HG02798 (cell line): ENCODE measurements around the gene CCDC12.
"Not testable (repeated sequence)": the region's sequence is repeated elsewhere in the genome, so short reads cannot be mapped to it uniquely, and the experiment has no call there.

Experiments used
- ATAC-seq: cut with Tn5 transposase; IDR thresholded peaks from one replicate; pipeline ENCODE4 v1.9.1; 2021; ENCODE audit warnings: mild to moderate bottlenecking; ENCODE audit not compliant: unreplicated experiment, poor library complexity

Gene CCDC12

DNA sequence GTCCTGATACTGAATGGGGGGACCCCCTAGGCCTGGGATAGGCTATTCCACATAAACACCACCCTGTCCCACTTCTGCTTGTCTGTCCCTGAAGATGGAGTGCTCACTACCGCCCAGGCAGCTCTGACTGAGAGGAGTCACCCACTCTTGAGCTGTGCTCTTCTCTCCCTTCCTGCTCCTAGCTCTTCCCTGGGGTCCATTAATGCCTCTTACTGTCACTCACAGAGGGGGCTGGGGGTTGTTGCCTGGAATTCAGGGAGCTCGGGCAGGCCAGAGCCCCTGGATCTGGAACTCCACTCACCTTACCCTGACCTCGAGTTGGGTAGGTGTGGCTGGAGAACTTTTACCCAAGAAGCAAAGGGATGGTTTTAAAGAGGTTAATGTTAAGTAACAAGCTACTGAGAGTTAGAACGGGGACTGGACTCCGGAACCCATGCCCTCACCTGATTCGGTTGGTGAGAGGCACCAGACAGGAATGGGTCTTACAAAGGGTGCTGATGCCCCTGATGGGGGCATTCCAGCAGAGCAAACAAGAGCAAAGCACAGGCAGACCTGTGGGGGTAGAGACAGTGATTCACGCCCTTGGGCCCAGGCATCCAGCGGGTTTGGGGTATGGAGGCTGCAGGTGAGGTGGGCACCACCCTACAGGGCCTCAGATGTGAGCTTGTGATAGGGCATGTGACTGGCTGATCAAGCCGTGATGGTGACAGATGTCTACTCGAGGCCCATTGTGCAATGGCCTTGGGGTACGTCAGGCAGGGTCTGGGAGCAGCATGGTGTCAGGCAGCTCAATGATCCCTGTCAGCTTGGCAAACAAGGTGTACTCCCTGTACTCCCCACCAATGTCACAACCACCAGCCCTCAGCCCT, 8.3 kb upstream of the CCDC12 start:
- ATAC-seq = no peak

DNA sequence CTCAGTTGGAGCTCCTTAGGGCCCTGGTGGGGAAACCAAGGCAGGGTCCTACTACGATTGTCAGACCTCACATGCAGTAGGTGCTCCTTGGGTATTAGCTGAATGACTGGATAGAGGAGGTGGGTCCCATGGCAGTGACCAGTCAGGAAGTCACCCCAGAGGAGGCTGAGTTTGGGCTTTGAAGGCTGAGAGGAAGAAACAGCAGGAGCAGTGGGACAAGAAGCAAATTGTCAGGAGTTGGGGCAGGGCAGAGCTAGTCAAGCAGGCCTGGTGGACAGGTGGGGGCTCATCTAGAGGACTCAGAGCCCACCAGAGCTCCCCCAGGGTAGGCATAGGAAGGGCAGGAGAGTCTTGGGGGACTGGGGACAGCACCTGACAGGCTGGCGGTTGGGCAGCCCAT, 6.0 kb upstream of the CCDC12 start:
- ATAC-seq = no peak

DNA sequence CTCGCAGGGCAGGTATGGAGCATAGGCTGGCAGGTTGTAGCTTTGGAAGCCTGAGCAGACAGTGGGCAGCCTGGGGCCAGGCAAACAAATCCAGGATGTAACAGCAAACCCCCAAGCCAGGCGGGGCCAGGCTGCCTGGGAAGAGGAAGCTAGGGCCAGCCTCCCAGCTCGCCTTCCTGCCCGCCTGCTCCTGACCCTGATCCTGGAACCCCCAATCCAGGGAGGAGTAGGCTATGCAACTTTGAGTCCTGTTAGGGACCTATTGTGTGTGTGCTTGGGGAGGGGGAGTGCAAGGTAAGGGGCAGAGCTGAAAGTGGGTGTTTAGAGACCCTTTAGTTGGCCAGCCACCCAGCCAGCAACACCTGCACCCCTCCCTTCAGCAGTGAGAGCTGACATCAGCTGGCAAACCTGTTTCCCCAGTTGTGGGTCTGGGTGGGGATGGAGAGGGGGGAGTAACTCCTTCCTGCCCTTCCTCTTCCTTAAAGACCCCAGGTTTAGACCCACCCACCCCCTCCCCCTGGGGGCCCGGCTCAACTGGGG, 5.5 kb upstream of the CCDC12 start:
- ATAC-seq = no peak

DNA sequence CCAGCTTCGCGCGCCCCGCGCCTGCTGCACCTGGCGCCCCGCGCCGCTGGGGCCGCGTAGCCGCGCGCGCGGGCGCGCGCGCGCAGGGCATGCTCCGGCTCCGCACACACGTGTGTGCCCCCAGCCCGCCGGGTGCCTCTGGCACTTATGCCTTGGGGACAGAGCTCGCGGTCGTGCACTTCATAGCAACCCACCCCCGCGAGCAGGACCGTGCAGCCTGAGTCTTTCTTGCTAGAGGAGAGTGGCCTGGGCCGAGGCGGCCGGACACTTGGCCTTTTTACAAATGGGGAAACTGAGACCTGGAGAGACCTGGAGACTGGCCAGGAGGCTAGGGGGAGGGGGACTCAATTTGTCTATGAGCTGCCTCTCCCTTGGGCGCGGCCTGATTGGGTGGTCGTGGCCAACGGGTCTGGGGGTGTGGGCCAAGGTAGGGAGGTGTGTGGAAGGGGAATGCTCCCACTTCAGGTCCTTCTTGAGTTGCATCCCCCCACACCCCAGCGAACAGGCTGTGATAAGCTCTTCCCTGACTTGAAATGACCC, 3.5 kb upstream of the CCDC12 start:
- ATAC-seq = peak; percentile 4

DNA sequence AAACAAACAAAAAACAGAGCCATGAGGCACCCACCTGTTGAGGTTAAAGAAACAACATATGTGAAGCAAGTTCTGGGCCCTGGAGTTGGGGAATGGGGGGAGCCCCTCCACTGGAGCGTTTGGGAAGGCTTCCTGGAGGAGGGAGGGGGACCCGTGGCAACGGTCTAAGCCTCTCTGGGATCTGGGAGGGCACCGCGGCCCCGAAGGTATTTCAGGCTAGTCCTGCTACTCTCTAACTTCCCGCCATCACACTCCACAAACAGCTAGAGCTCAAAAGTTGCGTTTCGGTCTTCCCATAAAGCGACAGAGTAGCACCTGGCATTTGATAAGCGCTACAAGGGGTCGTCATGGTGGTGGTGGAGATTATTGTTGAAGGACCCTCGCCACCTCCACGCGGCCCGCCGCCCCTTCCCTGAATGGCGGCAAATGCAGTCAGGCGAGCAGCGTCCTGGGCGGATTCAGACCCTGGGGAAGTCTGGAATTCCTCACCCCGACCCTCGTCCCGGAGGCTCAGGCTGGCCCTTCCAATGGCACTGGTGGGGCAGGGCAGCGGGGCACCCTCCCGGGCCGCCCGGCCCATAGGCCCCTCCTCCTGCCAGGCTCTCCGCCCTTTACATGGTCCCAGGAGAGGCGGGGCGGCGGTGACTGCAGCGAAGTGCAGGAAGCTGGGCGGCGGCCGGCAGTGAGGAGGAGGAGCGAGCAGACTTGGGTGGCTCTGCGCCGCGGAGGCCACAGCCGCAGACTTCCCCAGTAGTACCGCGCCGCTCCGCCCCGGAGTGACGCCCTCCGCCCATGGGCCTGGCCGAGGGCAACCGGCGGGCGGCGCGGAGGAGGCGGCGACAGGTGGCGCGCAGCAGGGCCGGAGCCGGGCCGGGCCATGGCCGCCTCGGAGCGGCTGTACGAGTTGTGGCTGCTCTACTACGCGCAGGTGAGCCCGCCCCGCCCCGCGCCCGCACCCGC, 2.7 kb upstream of the CCDC12 start, which contains the start of gene NBEAL2:
Gene NBEAL2, plus strand, starts transcription at position 682 of the 960 bp plus-strand sequence. Its CDS starts 196 bp downstream, at position 878.
- peak; percentile 77 for ATAC-seq

DNA sequence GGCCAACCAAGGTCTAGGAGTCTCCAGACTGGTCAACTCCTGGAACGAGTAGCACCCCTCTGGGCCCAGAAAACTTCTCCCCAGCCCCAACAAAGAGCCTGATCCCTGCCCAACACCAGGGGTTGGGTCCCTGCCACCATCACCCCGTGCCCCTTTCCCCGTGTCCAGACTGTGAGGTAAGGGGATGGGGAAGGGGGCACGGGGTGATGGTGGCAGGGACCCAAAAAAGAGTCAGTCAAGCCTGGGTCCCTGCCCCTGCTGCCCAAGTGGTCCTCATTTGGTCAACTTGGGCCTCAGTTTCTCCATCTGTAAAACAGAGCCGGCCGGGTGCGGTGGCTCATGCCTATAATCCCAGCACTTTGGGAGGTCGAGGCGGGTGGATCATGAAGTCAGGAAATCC, 1.8 kb upstream of the CCDC12 start:
- no peak for ATAC-seq

DNA sequence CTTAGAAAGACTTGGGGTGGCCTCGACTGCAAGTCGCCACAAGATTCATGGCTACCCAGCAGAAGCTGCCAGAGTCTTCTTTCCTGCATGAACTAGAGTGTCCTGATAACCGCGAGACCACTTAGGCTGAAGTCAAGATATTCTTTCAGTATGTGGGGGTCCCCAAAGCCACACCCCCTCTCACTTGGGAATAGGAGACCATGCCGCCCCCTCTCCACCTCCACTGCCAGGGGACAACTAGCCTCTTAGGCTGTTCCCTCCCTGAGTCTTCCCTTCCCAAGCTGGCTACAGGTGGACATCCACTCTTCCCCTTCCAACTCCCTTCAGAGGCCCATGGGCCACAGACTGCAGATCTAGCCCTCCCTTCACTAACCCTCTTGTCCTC, 1.3 kb upstream of the CCDC12 start:
- no peak for ATAC-seq

DNA sequence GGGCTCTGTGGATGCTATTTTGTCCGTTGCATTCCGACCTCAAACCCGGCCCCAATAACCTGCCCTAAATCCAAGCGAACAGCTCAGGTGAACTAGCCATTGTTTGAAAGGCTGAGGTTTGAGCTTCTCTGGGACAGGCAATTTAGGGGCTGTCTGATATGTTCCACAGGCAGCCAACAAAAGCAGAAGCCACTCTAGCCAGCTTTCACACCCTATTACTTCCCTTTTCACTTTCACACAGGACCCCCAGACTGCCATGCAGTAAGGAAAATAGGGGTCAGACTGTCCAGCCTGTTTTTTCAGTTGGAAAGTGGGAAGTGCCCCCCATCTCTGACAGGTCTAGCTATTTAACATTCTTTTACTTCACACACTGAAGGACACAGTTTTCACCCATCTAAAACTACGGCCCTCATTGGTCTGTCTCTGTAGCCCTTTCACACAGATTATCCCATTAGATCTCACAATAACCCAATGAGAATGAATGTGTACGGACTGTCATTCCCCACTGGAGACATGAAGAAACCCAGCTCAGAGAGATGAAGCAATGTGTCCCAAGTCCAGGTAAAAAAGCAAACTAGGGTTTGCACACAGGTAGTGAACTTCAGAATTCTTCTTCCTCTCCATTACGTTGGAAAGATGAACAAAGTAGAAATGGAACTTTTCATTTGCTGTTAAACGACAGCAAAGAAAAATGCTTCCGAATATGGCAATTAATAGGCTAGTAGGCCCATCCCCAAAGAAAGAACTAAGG, 1.9 kb downstream of the CCDC12 start:
- no peak for ATAC-seq

DNA sequence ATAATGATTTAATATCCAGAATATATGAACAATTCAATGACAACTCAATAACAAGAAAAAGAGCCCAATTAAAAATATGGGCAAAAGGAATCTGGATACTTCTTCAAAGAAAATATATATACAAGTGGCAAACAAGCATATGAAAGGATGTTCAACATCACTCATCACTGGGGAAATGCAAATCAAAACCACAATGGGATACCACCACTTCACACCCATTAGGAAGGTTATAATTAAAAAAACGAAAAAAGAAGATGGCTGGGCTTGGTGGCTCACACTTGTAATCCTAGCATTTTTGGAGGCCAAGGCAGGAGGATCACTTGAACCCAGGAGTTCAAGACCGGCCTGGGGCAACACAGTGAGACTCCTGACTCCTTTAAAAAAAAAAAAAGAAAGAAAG, 4.1 kb downstream of the CCDC12 start:
- no peak for ATAC-seq

DNA sequence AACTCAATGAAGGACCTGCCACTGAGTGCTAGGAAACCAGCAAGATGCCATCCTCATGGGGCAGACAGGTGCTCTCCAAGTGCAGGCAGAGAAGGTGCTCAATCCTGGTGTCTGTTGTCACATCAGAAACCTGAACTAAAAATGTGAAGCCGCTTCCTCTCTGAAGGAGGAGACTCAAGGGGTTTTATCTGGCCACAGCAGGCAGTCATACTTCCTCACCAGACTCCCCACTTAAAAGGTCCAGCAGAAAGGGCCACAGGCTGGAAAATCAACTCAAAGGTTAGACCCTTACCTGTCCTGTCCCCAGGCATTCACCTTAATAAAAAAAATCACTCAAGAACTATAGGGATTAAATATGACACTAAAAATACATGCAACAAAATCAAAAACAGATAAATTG, 4.8 kb downstream of the CCDC12 start:
- no peak for ATAC-seq

DNA sequence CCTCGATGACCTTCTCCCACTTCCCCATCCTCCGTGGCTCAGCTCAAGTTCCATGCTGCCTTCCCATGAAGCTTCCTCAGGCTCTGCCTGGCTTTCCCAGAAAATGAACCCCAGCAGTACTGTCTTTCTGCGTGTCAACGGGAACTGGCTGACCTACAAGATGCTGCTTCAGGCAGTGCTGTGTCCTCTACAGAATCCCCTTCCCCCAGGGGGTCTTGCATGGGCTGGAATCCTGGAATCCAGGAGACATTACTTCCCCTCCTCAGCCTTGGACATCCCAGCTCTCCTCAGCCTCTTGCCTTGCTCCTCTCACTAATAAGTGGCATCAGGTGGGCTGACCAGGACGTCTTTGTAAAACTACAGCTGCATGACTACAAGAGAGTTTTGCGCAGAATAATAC, 5.4 kb downstream of the CCDC12 start:
- ATAC-seq = no peak

DNA sequence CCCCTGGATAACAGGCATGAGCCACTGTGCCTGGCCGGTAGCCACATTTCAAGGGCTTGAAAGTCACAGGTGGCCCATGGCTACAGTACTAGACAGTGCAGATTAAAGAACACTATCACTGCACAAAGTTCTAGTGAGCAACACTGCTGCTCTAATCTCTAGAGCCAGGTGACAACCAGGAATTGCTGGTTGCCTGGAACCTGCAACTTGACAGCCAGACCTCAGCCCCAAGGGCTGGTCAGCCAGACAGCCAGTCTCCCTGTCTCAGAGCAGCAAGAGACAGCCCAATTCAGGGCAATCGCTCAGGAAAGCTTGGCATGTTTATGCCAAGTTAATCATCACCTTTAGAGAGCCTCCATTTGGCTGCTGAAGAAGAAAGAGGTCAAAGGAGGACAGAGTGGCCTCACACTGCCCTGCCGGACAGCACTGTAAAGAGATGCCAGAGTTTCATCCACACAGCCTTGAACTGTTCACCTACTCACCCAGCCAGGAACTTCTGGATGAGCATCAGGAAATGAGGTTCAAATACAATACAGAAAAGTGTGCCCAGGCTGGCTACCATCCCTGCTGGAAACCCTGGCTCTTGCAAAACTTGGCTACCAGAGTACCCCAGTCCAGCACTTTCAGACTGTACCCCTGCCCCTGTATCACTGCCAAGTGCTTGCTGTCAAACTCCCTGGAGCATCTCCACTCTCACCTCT, 6.0 kb downstream of the CCDC12 start:
- no peak for ATAC-seq

DNA sequence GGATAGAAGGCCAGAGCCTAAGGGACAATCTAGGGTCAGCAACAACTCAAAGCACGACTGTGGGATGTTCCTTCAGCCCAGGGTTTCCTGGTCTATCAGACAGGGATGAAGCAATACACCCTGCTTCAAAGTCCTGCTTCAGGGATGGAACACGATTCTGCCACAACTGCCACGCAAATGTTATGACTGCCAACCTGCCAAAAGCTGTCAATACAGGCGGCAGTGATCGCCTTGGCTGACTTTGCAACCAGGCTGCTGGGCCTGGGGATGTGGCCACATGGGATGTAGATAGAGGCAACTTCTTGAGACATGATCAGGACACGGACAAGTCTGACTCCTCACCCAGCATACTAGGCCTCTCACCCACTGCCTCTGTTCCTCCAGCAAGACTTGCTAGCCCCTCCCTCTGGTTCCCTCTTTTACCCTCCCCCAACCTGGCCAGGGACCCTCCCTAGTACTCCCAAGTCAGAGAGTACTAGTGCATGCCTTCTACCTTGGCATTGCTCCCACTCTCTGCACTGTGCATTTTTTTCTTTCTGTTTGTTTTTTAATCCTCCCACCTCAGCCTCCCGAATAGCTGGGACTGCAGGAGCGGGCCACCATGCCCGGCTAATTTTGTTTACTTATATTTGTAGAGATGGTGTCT, 7.6 kb downstream of the CCDC12 start:
- ATAC-seq = no peak

DNA sequence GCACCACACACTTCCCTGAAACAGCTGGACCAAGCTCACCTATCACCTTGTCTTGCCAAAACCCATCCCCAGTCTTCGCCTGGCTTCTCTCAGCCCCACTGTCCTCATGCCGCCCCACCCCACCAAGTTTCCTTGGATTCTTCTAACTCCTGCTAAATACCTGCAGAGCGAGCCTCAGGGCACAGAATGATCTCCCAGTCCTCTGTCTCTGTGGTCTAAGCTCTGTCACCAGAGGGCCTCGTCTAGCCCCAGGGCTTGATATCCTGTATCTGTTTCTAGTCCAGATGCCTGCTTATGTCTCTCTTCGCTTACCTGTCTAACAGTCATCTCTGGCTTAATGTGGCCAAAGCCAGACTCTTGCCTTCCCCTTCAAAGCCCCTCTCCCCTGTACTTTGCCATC, 9.7 kb downstream of the CCDC12 start:
- ATAC-seq = no peak

DNA sequence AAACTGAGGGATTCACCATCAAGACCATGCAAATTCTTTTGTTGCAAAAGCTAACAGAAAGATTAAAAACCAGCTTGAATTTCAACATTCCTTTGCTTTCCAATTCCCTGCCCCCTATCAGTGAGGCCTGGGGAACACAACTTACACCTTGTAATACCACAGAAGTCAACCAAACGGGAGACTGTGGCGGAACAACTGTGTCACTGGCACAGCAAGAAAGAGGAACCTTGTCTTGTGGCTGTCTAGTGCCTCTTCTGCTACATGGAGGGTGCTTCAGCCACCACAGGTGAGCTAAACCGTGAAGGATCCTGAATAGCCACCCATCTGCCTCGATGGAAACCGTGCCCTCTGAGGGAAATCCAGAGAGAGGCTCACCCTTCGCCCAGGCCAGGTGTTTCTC, 11.4 kb downstream of the CCDC12 start:
- ATAC-seq = peak; percentile 42

DNA sequence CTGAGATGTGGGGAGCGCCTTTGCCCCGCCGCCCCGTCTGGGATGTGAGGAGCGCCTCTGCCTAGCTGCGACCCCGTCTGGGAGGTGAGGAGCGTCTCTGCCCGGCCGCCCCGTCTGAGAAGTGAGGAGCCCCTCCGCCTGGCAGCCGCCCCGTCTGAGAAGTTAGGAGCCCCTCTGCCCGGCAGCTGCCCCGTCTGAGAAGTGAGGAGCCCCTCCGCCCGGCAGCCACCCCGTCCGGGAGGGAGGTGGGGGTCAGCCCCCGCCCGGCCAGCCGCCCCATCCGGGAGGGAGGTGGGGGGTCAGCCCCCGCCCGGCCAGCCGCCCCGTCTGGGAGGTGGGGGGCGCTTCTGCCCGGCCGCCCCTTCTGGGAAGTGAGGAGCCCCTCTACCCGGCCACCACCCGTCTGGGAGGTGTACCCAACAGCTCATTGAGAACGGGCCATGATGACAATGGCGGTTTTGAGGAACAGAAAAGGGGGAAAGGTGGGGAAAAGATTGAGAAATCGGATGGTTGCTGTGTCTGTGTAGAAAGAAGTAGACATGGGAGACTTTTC, 12.4 kb downstream of the CCDC12 start:
- ATAC-seq = not testable (repeated sequence)

DNA sequence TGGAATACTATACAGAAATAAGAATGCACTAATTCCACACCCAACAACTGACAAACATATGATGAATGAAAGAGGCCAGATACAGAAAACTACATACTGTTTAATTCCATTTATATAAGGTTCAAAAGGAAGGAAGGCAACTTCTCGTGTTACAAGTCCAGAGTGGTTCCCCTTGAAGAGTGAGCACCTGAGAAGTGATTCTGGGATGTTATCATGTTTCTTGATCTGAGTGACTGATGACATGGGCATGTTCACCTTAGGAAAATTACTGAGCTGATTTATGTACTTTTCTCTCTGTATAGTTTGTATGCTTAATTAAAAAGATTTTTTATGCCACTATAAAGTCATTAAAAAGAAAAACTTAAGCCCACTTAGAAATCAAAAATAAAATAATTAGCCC, 13.6 kb downstream of the CCDC12 start:
- ATAC-seq = no peak

DNA sequence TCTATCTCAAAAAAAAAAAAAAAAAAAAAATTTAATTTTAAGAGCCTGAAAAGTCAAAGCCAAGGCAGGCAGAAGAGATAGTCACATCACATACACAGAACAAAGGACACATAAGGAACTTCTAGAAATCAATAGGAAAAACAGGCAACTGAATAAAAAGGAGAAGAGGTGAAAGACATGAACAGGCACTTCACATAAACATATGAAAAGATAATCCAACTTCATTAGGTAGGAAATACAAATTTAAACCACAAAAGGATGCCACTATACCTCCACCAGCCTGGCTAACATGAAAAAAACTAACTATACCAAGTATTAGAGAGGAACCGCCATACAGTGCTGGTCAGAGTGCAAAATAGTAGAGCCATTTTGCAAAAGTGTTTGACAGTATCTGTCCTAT, 14.1 kb downstream of the CCDC12 start:
- ATAC-seq = no peak

DNA sequence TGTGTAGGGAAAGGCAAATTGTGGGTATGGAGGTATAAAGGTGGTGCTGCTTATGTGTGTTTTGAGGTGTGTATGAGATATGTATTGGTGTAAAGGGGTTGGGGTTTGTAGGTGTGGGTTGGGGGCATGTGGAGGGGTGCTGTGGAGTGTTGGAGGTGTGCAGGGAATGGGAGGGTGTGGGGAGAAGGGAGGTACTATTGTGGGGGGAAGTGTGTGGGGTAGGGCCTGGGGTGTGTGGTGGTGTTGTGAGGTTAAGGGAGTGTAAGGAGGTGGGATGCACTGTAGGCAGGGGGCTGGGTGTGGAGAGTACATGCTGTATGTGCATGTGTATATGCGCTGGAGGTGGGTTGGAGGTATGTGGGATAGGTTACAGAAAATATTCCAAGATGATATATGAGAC, 15.7 kb downstream of the CCDC12 start:
- ATAC-seq = no peak
